GM21381 (cell line): ENCODE results near the gene GARIN5A.
"Not testable (repeated sequence)": the region's sequence is repeated elsewhere in the genome, so short reads cannot be mapped to it uniquely, and the experiment has no call there.

Experiments
- ATAC-seq: cut with Tn5 transposase; IDR thresholded peaks from one replicate; pipeline ENCODE4 v1.9.1; 2021; ENCODE audit warnings: mild to moderate bottlenecking, moderate library complexity; ENCODE audit not compliant: unreplicated experiment

The GARIN5A gene

DNA sequence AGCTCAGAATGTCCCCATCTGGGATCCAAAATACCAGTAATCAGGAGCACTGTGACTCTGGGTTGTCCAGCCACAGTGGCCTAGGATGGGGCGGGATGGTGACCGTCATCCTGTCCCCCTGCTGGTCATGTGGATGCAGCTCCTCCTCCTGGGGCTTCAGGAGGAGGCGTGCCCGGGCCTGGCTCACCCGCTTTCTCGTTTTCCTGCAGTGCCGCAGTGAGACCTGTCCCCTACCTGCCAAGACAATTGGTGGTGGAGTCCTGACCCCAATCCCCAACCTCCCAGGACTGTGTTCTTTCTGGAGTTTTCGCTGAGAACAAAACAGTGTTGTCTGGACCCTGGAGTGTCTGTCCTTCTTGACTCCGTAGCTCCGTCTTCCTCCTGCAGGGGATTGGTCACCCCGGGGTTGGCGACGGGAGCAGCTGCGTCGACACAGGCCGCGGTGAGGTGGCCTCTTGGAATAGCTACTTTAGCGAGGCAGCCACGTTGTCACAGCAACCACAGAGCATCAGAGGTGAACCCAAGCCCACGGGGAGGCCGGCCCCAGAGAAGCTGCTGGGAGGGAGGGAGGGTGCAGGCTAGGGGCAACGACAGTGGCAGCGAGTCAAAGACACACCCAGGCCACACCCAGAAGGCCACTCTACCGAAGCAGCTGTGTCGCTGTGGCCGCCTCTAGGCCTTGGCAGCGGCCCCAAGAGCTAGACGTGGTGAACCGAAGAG is 10.5 kb downstream of the GARIN5A start:
- no peak for ATAC-seq

GRCh38 chr19:50465000-50465399 is 11.6 kb downstream of the GARIN5A start:
- no peak for ATAC-seq

GRCh38 chr19:50464348-50464747 is 12.3 kb downstream of the GARIN5A start:
- no peak for ATAC-seq

GRCh38 chr19:50462970-50463369 is 13.7 kb downstream of the GARIN5A start:
- ATAC-seq = no peak

DNA sequence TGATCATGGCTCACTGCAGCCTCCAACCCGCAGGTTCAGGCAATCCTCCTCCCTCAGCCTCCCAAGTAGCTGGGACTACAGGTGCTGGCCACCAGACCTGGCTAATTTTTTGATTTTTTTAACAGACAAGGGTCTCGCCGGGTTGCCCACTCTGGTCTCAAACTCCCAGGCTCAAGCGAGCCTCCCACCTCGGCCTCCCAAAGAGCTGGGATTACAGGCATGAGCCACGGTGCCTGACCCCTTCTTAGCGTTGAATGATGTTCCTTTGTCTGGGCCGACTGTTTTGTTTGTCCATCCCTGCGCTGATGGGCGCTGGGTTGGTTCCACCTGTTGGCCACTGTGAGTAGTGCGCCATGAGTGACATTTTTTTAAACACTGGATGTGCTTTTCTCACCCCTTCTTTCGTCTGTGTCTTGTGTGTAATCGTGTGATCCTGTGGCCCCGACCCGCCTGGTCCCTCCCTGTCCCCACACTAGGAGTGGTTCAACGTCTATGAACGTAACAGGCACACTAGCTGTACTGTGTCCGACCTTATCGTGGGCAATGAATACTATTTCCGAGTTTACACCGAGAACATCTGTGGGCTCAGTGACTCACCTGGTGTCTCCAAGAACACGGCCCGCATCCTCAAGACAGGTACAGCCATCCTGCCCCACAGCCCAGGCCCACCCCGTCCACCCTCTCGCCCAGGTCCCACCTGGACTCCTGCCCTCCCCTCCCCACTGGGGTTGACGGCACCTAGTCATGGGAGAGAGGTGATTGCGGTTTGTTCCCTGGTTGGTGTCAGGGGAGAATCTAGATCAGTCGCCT is 15.4 kb downstream of the GARIN5A start:
- no peak for ATAC-seq

GRCh38 chr19:50460161-50460765 is 16.4 kb downstream of the GARIN5A start:
- peak; percentile 55 for ATAC-seq

- no peak for ATAC-seq
Measured at GRCh38 chr19:50459638-50460037, 17.0 kb downstream of the GARIN5A start.

GRCh38 chr19:50459067-50459456 is 17.6 kb downstream of the GARIN5A start:
- no peak for ATAC-seq

- ATAC-seq = no peak
Measured at GRCh38 chr19:50458396-50459066, 18.1 kb downstream of the GARIN5A start.

DNA sequence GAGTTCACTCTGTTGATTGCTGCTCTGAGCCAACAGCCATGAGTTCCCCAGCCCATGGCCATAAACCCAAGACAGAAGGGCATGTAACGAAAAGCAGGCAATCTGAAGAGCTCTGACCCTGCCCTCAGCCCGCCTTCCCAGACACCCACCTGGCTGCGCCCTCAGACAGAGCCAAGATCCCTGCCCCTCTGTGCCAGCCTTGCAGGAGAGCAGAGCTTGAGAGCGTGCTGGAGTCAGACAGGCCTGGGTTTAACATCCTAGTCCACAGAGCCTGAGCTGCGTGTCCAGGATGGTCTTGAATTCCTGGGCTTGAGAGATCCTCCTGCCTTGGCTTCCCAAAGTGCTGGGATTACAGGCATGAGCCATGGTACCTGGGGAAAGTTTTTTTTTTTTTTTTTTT is 19.3 kb downstream of the GARIN5A start:
- no peak for ATAC-seq

GRCh38 chr19:50455992-50456391 is 20.7 kb downstream of the GARIN5A start:
- ATAC-seq = no peak

- ATAC-seq = no peak
Measured at GRCh38 chr19:50453243-50453642, 23.4 kb downstream of the GARIN5A start.

GRCh38 chr19:50451223-50451534 is 25.5 kb downstream of the GARIN5A start:
- no peak for ATAC-seq

DNA sequence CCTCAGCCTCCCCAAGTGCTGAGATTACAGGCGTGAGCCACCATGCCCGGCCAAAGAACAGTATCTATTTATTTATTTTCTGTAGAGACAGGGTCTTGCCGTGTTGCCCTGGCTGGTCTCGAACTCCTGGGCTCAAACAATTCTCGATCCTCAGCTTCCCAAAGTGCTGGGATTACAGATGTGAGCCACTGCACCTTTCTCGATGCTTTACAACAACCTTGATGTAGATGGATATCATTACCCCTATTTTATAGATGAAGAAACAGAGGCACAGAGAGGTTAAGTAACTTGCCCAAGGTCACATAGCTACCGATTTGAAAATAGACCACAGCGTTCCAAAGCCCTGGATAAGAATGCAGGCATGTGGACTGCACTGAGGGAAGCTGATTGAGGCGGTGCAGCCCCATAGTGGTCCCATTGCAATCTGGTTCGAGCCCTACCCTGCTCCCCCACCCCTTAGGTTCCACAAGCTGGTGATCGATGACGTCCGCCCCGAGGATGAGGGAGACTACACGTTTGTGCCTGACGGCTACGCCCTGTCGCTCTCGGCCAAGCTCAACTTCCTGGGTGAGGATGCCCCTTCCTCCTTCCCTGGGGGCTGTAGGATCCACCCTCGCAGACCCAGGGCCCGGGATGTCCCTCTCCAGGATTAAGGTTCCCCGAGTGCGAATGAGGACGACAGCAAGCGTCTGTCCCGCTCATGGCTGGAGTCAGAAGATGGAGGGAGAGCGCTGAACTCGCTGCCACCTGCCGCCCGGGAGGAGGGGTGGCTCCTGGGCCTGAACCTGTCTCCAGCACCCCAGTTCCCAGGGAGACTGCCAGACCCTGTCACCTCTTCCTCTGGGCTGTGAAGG is 26.1 kb downstream of the GARIN5A start:
- no peak for ATAC-seq

DNA sequence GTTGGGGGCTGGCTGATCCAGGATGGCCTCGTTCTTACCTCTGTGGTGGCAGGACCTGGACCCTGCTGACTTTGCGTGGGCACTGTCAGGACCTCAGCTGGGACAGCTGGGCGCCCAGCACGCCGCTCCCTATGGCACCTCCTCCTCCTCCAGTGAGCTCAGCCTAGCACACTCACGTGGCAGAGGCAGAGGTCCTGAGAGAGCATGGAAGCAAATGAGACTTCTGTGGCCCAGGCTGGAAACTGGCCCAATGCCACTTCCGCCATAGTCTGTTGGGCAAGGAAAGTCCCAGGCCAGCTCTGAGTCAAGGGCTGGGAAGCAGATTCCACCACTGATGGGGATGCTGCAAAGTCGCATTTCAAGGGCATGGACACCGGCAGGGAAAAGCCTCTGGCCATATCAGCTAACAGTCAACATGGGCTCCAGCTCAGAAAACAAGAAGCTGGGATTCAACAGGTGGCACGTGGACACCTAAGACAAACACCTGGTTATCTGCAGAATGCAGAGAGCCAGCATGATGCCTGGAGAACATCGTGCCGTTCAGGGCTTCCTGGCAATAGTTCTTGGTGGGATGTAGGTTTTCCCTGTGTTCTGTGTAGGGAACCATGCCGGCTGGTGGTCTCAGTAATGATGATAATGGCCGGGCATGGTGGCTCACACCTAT is 27.3 kb downstream of the GARIN5A start:
- no peak for ATAC-seq

- ATAC-seq = no peak
Measured at GRCh38 chr19:50447750-50448149, 28.9 kb downstream of the GARIN5A start.

DNA sequence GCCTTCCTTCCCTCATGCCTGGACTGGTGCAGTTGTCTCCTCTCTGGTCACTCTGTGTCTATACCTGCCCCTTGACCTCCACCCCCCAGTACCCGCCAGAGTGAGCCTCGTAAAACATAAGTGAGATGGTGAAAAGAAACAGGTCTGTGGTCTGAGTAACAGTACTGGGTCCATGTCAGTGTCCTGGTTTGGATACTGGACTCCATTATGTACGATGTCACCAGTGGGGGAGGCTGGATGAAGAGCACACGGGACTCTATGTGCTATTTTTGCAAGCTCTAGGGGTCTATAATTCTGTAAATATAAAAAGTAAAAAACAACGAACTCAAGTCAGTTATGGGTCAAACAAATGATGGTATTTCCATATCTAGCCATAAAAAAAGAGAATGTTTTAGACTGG is 29.6 kb downstream of the GARIN5A start:
- ATAC-seq = no peak

GRCh38 chr19:50444059-50444458 is 32.6 kb downstream of the GARIN5A start:
- no peak for ATAC-seq

GRCh38 chr19:50439130-50439529 is 37.5 kb downstream of the GARIN5A start:
- ATAC-seq = not testable (repeated sequence)

GRCh38 chr19:50437862-50438449 is 38.7 kb downstream of the GARIN5A start:
- ATAC-seq = no peak
